ENCODE results near the gene PITPNM3. TPM values are rescaled to one million over a fixed set of nuclear protein-coding genes. Genes with fewer than 3 reads are reported as not detected.

The PITPNM3 gene
- total and polyA plus RNA-seq, 2 of the 13 experiments (the other 11 are each of a cell fraction or from before 2014, with no cell fraction given) = 0.13 to 0.29 TPM

- Histone ChIP-seq H3K36me3 (replicated peaks in 1 of 2; ENCODE audit: control insufficient read depth in 1 of 2, insufficient read depth in 2 of 2, low read length in 2 of 2) (no peaks in the 10 kb centered on the region), H3K4me3 (replicated peaks in 1 of 3; ENCODE audit: insufficient read depth in 1 of 3, low read depth in 2 of 3, low read length in 3 of 3) (no peak overlapping the region), H3K27ac (ENCODE audit: extremely low read length, insufficient read depth, low read length) (no peak overlapping the region), H3K27me3 (ENCODE audit: control insufficient read depth in 1 of 2, insufficient read depth in 2 of 2, low read length in 2 of 2) (no peaks in the 10 kb centered on the region), H3K4me1 (ENCODE audit: insufficient read depth, low read length) (no peaks in the 10 kb centered on the region), H3K79me2 (ENCODE audit: insufficient read depth, low read length) (no peaks in the 10 kb centered on the region), H3K9me3 (ENCODE audit: low read length) (no peaks in the 10 kb centered on the region; the same call in 1 of the 2 replicates), H4K20me1 (ENCODE audit: insufficient read depth, low read length) (no peaks in the 10 kb centered on the region), H2AFZ (ENCODE audit: low read length) (no peak overlapping the region), H3K4me2 (ENCODE audit: low read depth, low read length) (no peak overlapping the region), H3K9ac (ENCODE audit: insufficient read depth, low read depth, low read length) (no peak overlapping the region)
- BruUV-seq (replicated peaks) = no TSS peak
- TF ChIP-seq BORCS8-MEF2B (CRISPR knock-in tag; IDR thresholded peaks at IDR 0.05) (no peak), TOPORS (CRISPR knock-in tag; IDR thresholded peaks at IDR 0.05) (no peak), NKX3-1 (CRISPR knock-in tag; IDR thresholded peaks at IDR 0.05) (no peak), ZNF362 (CRISPR knock-in tag; IDR thresholded peaks at IDR 0.05; ENCODE audit: borderline replicate concordance) (no peak), SRSF9 (IDR thresholded peaks at IDR 0.05; ENCODE audit: borderline replicate concordance, insufficient read depth, low read depth, low read length, poor library complexity, severe bottlenecking) (no peak), FOXK2 (IDR thresholded peaks at IDR 0.05) (no peak), ZSCAN20 (CRISPR knock-in tag; IDR thresholded peaks at IDR 0.05; ENCODE audit: borderline replicate concordance) (no peak), ZNF713 (CRISPR knock-in tag; IDR thresholded peaks at IDR 0.05) (no peak), DMAP1 (CRISPR knock-in tag; IDR thresholded peaks at IDR 0.05) (no peak), CCAR2 (optimal IDR thresholded peaks at IDR 0.05; ENCODE audit: low read depth, low read length) (no peak), TCF7L2 (IDR thresholded peaks at IDR 0.05; ENCODE audit: low read depth, low read length) (no peak), CEBPG (CRISPR knock-in tag; IDR thresholded peaks at IDR 0.05) (no peak), YEATS4 (CRISPR knock-in tag; IDR thresholded peaks at IDR 0.05; ENCODE audit: borderline replicate concordance) (no peak), MED13 (CRISPR knock-in tag; IDR thresholded peaks at IDR 0.05) (no peak)
- TF ChIP-seq, protein P1, sequence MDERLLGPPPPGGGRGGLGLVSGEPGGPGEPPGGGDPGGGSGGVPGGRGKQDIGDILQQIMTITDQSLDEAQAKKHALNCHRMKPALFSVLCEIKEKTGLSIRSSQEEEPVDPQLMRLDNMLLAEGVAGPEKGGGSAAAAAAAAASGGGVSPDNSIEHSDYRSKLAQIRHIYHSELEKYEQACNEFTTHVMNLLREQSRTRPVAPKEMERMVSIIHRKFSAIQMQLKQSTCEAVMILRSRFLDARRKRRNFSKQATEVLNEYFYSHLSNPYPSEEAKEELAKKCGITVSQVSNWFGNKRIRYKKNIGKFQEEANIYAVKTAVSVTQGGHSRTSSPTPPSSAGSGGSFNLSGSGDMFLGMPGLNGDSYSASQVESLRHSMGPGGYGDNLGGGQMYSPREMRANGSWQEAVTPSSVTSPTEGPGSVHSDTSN (CRISPR knock-in tag; IDR thresholded peaks at IDR 0.05) = no peak
- 82% methylated on average over 19 of the region's 24 CpGs for WGBS (ENCODE audit: low lambda C conversion rate)
- no peak for ATAC-seq
- intact Hi-C loops (cut with micrococcal nuclease; ENCODE audit: unreplicated experiment) (loop anchor here (10.0 kb wide), 1 partner anchor 85 kb away; the partner anchor contains the start of gene PITPNM3), in situ Hi-C loops (cut with HindIII; ENCODE audit: extremely low pct_ligation_motif_present, low pct_unique_long_range_greater_than_20kb) (loop anchor here (5.0 kb wide), 1 partner anchor 172 kb away; the partner anchor contains the start of genes KIAA0753 and TXNDC17)
- DNase-seq (ENCODE audit: low spot score) = no peak
- ChIA-PET CTCF (ENCODE audit: low intra/inter-chr PET ratio, low total read pairs) (no interaction called here), POLR2A (no interaction called here)
- no peak for FAIRE-seq
These were observed 86.1 kb downstream of the PITPNM3 start for GRCh38 chr17:6470146-6470718.

All from HepG2 (cell line).